GM10266 (cell line): ENCODE data around the gene PRRC2B.

Experiments
- DNase-seq: peaks from one replicate; pipeline ENCODE4 v3.0.0; 2012; ENCODE audit errors: extremely low spot score
- CTCF ChIP-seq: IDR thresholded peaks from 2 replicates; pipeline ENCODE4 v1.5.1; 2012; ENCODE audit warnings: mild to moderate bottlenecking, low read depth; ENCODE audit not compliant: control insufficient read depth, insufficient read depth; ENCODE audit errors: missing control alignments

Gene PRRC2B

DNA sequence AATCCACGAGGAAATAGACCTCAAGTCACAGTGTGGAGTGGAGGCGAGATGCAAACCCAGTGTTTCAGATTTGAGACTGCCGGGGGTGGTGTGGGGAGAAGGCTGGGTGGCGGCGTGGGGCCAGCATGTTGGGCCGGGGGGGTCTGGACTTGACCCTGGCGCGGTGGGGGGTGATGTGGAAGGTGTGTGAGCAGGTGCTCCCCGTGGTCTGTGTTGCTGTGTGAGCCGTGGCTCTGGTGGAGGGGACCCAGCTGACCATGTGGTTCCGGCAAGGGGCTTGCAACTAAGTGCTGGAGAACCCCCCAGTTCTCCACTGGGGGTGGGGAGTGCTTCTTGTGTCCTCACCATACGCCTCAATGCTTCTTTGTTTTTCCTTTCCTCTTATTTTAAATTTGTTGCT lies 25.8 kb downstream of the PRRC2B start:
- no peak for TF ChIP-seq CTCF
- DNase-seq, result no peak

DNA sequence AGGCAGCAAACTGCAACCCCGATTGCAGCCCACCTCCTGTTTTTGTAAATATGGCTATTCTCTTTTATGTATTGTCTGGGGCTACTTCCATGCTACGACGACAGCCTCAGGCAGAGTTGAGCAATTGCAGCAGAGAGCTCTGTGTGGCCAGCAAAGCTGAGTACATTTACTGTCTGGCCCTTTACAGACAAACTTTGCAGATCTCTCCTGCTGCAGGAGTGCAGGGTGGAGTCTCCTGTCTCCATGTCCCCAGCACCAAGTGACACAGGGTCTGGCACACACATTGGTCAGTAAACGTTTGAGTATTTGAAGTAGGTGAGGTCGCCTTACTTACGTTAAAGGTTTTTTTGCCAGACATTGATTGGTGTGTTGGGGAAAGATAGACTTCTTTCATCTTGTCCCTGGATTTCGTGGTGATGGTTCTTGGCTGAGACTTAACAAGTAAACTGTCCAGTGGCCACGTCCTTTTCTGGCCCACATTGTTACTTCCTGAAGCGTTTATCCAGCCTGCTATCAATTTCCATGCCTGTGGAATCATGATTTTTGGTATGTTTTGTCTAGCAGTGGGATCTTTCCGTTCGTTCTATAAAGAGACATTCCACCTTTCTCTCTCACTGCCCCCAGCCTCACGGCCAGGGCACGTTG lies 27.2 kb downstream of the PRRC2B start:
- TF ChIP-seq CTCF, result no peak
- no peak for DNase-seq

GRCh38 chr9:131421691-131422090 lies 27.8 kb downstream of the PRRC2B start:
- no peak for TF ChIP-seq CTCF
- no peak for DNase-seq

DNA sequence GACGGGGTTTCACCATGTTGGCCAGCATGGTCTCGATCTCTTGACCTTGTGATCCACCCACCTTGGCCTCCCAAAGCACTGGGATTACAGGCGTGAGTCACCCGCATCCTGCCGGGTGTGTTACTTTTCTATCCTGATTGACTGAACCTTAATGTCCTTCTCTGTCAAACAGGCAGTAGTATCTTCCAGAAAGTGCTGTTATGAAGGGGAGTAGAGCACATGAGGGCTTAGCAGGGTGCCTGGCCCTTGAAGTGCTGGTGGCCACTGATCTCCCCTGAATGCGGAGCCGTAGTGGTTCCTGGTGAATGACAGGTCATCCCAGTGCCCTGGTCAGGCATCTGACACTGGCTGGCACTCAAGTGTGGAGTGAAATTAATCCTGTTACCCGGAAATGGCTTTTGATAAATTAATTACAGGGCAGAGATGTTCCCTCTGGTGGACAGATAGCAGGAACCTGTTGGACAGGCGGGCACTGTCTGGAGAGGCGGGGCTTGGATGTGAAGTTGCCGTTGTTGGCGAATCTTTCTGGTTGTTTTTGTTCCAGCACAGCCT lies 28.4 kb downstream of the PRRC2B start:
- TF ChIP-seq CTCF, result no peak
- no peak for DNase-seq

GRCh38 chr9:131423171-131423581 lies 29.3 kb downstream of the PRRC2B start:
- DNase-seq, result no peak
- TF ChIP-seq CTCF, result no peak

DNA sequence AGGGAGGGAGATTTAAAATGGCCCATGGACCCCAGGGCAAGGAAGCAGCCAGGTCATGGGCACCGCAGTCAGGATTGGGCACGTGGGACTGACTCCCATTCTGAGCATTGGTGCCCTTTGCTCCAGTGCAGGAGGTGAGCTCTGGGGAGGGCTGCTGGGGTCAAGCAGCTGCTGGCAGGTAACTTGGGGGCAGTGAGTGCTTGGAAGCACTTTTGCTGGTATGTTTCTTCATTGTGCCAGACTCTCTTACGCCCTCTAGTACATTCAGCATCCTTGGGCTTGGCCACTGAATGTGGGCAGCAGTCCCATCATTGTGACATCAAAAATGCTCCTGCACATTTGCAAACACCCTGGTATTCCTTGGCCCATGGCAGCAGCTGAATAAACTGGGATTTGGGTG lies 32.7 kb downstream of the PRRC2B start:
- no peak for TF ChIP-seq CTCF
- DNase-seq, result no peak
